Renal pelvis (tissue), 4 donors: Measurements from ENCODE around the gene CYP4F11. TPM values are rescaled to one million over a fixed set of nuclear protein-coding genes. Genes with fewer than 3 reads are reported as not detected.
"Not testable (repeated sequence)": the region's sequence is repeated elsewhere in the genome, so short reads cannot be mapped to it uniquely, and the experiment has no call there.

Experiments used
- DNase-seq: peaks from one replicate; pipeline ENCODE4 v3.0.0-alpha.2; 2013
- polyA plus RNA-seq, 3 donors: library from polyadenylated mRNA; unstranded; fragments of 120-200 nt; gene quantifications; one replicate each; pipeline ENCODE4 v1.2.1, GENCODE V29; 2013; ENCODE audit not compliant: insufficient read length in 3 of 3

The CYP4F11 gene
- polyA plus RNA-seq, 3 donors: 0.31 to 0.70 (median 0.53) TPM

- DNase-seq: not testable (repeated sequence)
Observed at GRCh38 chr19:15883329-15883728, 51.0 kb downstream of the CYP4F11 start.

- DNase-seq: no peak
Observed at GRCh38 chr19:15874821-15875474, 59.4 kb downstream of the CYP4F11 start.

- DNase-seq: not testable (repeated sequence)
Observed at GRCh38 chr19:15873771-15874170, 60.6 kb downstream of the CYP4F11 start.

GRCh38 chr19:15871570-15871969 is 62.8 kb downstream of the CYP4F11 start:
- no peak for DNase-seq

GRCh38 chr19:15869873-15870272 is 64.5 kb downstream of the CYP4F11 start:
- no peak for DNase-seq

GRCh38 chr19:15869109-15869555 is 65.2 kb downstream of the CYP4F11 start:
- DNase-seq: peak; percentile 10

GRCh38 chr19:15866636-15867035 is 67.7 kb downstream of the CYP4F11 start:
- DNase-seq: no peak

GRCh38 chr19:15864824-15865223 is 69.5 kb downstream of the CYP4F11 start:
- no peak for DNase-seq

- no peak for DNase-seq
Observed at GRCh38 chr19:15863272-15863671, 71.1 kb downstream of the CYP4F11 start.

- no peak for DNase-seq
Observed at GRCh38 chr19:15862444-15862843, 71.9 kb downstream of the CYP4F11 start.

Other genes with a start within 250 kb of the CYP4F11 start
- not detected for gene OR10H2, start 206.5 kb downstream of the CYP4F11 start, polyA plus RNA-seq
- not detected for gene OR10H3, start 196.5 kb downstream of the CYP4F11 start, polyA plus RNA-seq
- under 1 TPM; 0.06 to 0.12 (median 0.09) TPM for gene OR10H5, start 146.9 kb downstream of the CYP4F11 start, polyA plus RNA-seq
- under 1 TPM in 2 of 3 donors, not detected in 1; 0.03 to 0.08 TPM for gene OR10H1, start 118.9 kb downstream of the CYP4F11 start, polyA plus RNA-seq
- under 1 TPM in 1 of 3 donors, not detected in 2; 0.20 TPM for gene CYP4F2, start 36.5 kb downstream of the CYP4F11 start, polyA plus RNA-seq
- gene OR10H4, start 14.5 kb upstream of the CYP4F11 start, polyA plus RNA-seq: not detected
- gene TPM4, start 142.0 kb upstream of the CYP4F11 start, polyA plus RNA-seq: 100 to 1,000 TPM; 466 to 475 (median 475) TPM
- 10 to 100 TPM; 69.8 to 92.8 (median 89.6) TPM for gene RAB8A, start 177.4 kb upstream of the CYP4F11 start, polyA plus RNA-seq
- under 1 TPM; 0.28 to 0.88 (median 0.43) TPM for gene HSH2D, start 209.2 kb upstream of the CYP4F11 start, polyA plus RNA-seq
- not detected for gene CIB3, start 239.0 kb upstream of the CYP4F11 start, polyA plus RNA-seq